Fibroblast of skin of abdomen (primary cell): ENCODE data around the gene ASIC3. TPM values are rescaled to one million over a fixed set of nuclear protein-coding genes. Genes with fewer than 3 reads are reported as not detected.
"Not testable (repeated sequence)": the region's sequence is repeated elsewhere in the genome, so short reads cannot be mapped to it uniquely, and the experiment has no call there.

ENCODE experiments used
- DNase-seq: peaks from one replicate; pipeline ENCODE4 v3.0.0-alpha.2; 2013
- polyA plus RNA-seq, 2 experiments: library from polyadenylated mRNA; unstranded; fragments of 120-200 nt; gene quantifications; one replicate each; pipeline ENCODE4 v1.2.1, GENCODE V29; 2013; ENCODE audit not compliant: insufficient read length in 2 of 2

Gene ASIC3
- polyA plus RNA-seq (2013, experiment 1 of 2; ENCODE audit: insufficient read length) = 2.2 TPM
- polyA plus RNA-seq (2013, experiment 2 of 2; ENCODE audit: insufficient read length) = 2.2 TPM

- DNase-seq = no peak
These were observed at the start of gene ASIC3 for GRCh38 chr7:151047976-151048815. ASIC3 (plus strand) TSS chr7:151048531; CDS start chr7:151048886, 355 bp downstream.

GRCh38 chr7:150999001-150999400 is 49.3 kb upstream of the ASIC3 start:
- DNase-seq = no peak

- DNase-seq = no peak
These were observed 48.7 kb upstream of the ASIC3 start for GRCh38 chr7:150999497-151000230.

GRCh38 chr7:151000897-151001495 is 47.3 kb upstream of the ASIC3 start:
- DNase-seq = no peak

GRCh38 chr7:151001546-151001945 is 46.8 kb upstream of the ASIC3 start:
- DNase-seq = no peak

GRCh38 chr7:151003572-151003971 is 44.8 kb upstream of the ASIC3 start:
- no peak for DNase-seq

- DNase-seq = no peak
These were observed 42.8 kb upstream of the ASIC3 start for GRCh38 chr7:151005566-151005965.

GRCh38 chr7:151006590-151007300 is 41.6 kb upstream of the ASIC3 start:
- no peak for DNase-seq

GRCh38 chr7:151007469-151007898 is 40.8 kb upstream of the ASIC3 start:
- DNase-seq = no peak

GRCh38 chr7:151008143-151008510 is 40.2 kb upstream of the ASIC3 start:
- no peak for DNase-seq

- DNase-seq = peak; percentile 56
These were observed 39.6 kb upstream of the ASIC3 start for GRCh38 chr7:151008511-151009323.

GRCh38 chr7:151009327-151010036 is 38.8 kb upstream of the ASIC3 start:
- no peak for DNase-seq

GRCh38 chr7:151010037-151010306 is 38.4 kb upstream of the ASIC3 start:
- no peak for DNase-seq

GRCh38 chr7:151010307-151011096 is 37.8 kb upstream of the ASIC3 start:
- DNase-seq = peak; percentile 57

GRCh38 chr7:151011097-151011409 is 37.3 kb upstream of the ASIC3 start:
- no peak for DNase-seq

- not testable (repeated sequence) for DNase-seq
These were observed 36.7 kb upstream of the ASIC3 start for GRCh38 chr7:151011616-151012015.

- DNase-seq = no peak
These were observed 36.2 kb upstream of the ASIC3 start for GRCh38 chr7:151012031-151012692.

- DNase-seq = peak; percentile 47
These were observed 35.4 kb upstream of the ASIC3 start for GRCh38 chr7:151012911-151013347.

- no peak for DNase-seq
These were observed 35.0 kb upstream of the ASIC3 start for GRCh38 chr7:151013356-151013732.
